HG03457 (cell line): ENCODE measurements around the gene ADGRL1.

Experiments
- ATAC-seq: cut with Tn5 transposase; IDR thresholded peaks from one replicate; pipeline ENCODE4 v1.9.1; 2021; ENCODE audit warnings: moderate number of reproducible peaks; ENCODE audit not compliant: unreplicated experiment

ADGRL1 gene

DNA sequence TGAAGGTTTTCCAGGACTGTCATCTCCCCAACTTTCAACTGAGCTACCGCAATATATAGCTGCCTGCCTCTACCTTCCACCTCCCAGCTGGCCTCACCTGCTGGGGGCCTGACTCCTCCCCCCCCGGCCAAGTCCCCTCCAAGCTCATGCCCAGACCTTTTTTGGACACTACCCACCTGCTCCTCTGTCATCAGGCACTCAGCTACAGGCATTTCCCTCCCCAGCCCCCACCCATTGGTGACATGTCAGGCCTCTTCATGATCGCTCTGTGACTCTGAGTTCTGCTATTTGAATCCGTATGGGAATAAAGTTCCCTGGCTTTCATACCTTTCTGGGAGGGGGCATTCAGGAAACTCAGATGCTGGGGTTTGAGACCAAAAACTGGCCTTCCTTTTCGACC lies 90.2 kb downstream of the ADGRL1 start:
- no peak for ATAC-seq

- no peak for ATAC-seq
These were observed 91.1 kb downstream of the ADGRL1 start for GRCh38 chr19:14114854-14115253.

DNA sequence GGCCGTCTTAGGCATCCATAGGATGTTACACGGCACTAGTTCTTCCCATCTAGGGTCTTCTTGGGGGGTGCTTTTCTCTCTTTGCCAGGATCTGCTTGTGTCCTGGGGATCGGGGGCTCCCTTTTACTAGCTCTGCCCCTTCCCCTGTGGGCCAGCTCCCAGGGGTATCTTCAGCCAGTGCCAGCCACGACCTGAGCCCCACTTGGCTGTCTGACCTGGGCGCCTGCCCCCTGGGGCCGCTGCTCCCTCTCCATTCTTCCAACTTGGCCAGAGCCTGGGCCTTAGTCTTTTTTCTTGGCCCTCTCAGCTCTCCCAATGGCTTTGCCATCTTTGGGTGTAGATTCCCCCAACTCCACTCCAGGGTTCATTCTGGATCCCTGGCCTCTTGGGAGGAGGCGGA lies 91.5 kb downstream of the ADGRL1 start:
- ATAC-seq, result no peak

- no peak for ATAC-seq
These were observed 92.1 kb downstream of the ADGRL1 start for GRCh38 chr19:14113762-14114414.

DNA sequence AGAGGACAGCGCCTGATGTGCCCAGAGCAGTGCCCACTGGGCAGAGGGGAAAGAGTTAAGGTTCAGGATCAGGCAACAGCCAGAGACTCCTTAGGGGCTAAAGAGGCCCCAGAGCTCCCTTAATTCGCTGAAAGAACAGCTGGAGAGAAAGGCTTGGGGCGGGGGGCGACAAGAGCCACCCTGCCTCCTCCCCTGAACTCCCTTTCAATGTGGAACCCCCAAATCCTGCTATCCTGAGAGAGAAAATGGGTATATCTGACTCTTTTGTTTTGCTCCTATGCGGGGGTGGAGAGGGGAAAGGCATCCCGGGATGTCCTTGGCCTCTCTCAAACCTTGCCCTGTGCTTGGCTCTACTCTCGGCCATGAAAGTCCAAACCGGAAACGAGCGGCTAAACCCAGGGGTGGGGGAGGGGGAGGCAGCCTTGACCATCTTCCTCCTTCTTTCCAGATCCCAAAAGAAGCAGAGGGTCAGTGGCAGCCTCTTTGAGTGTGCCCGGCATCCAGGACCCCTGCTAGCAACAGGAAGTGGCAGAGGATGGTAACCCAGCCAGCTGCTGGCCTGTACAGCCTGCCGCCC lies 93.1 kb downstream of the ADGRL1 start:
- ATAC-seq, result no peak

GRCh38 chr19:14112051-14112808 lies 93.7 kb downstream of the ADGRL1 start:
- ATAC-seq, result no peak

GRCh38 chr19:14111486-14111885 lies 94.5 kb downstream of the ADGRL1 start:
- ATAC-seq, result no peak

- ATAC-seq, result no peak
These were observed 95.3 kb downstream of the ADGRL1 start for GRCh38 chr19:14110650-14111049.

DNA sequence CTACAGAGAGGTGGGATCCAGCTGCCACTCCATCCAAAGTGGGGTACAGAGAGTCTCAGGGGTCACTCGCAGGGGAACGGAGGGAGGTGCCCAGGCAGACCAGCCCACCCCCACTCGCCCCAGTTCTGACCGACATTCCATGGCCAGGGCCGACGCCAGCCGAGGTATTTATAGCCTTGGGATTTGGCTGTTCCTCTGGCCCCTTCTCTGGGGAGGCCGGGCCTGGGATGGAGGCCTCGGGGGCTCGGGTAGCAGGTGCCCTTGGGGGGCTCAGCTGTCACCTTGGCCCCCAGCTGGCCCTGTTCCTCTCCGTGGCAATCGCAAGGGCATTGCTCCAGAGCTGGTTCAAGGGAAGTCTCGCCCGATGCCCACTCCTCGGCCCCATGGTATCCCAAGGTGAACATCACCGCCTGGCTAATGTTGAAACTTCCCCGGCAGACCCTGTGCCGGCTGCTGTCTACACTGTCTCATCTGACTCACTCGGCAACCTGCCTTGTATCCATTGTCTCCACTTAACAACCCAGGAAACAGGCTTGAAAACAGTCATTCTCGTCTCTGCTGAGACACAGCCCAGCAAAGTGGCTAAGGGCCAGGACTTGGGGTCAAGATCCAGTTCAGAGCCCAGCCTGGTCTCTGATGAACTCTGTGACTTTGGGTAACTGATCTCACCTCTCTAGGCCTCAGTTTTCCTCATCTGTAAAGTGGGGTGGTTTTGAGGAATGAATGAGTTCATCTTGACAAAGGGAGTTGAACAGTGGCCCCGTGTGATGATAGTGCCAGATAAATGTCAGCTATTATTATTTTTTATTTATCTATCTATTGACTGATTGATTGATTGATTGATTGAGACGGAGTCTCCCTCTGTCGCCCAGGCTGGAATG lies 98.1 kb downstream of the ADGRL1 start:
- ATAC-seq, result no peak

DNA sequence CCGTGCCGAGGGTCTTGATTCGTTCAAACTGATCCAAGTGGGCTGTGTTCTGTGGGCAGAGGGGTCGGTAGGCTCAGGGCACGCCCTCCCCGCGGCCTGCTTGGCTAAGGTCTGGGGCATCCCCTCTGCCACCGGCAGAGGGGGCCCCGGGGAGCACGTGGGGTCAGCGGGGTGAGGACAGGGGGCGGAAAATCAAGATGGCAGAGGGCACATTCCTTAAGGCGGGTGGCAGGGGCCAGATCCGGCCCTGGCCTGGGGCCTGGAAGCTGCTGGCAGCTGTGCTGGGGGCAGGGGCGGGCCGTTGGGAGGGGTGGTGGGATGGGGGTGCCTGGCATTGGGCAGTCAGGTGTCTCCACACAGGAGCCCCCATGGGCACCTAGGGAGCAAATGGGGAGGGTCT lies 99.1 kb downstream of the ADGRL1 start:
- ATAC-seq, result no peak

GRCh38 chr19:14105680-14106079 lies 100.3 kb downstream of the ADGRL1 start:
- ATAC-seq, result no peak

GRCh38 chr19:14103310-14103709 lies 102.7 kb downstream of the ADGRL1 start:
- no peak for ATAC-seq

GRCh38 chr19:14102756-14103155 lies 103.2 kb downstream of the ADGRL1 start:
- no peak for ATAC-seq

DNA sequence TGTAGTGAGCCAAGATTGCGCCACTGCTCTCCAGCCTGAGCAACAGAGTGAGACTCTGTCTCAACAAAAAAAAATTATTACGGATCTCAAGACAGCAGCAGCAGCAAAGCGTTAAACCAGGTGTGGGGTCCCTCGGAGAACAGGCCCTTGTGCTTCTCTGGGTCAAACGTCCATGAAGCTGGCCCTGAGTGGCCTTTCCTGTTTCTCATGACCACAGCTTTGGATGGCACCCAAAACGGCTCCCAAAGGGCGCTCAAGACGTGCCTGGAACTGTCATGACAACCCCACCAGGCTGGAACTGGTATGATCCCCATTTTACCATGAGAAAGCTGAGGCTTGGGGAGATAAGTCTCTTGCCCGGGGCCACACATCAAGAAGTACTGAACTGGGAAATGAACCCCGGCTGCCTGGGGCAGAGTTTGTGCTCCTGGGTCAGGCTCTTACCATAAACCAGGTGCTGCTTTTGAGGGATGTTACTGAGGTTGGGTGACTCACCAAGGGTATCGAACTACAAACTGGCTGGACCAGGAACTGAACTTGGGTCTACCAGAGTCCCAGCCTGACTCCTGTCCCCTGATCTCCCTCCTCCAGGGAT lies 103.8 kb downstream of the ADGRL1 start:
- ATAC-seq, result no peak

GRCh38 chr19:14101003-14101545 lies 104.9 kb downstream of the ADGRL1 start:
- no peak for ATAC-seq
